Hematopoietic multipotent progenitor cell treated with erythropoietin and hydrocortisone succinate and interleukin-3 and kit ligand, for 17 days (in vitro differentiated cells): ENCODE data around the gene ITPR1.

Experiments used
- DNase-seq: peaks from one replicate; pipeline ENCODE4 v3.0.0-alpha.2; 2015; ENCODE audit warnings: low spot score

Gene ITPR1

GRCh38 chr3:4855676-4856075 is 362.5 kb downstream of the ITPR1 start:
- DNase-seq = no peak

DNA sequence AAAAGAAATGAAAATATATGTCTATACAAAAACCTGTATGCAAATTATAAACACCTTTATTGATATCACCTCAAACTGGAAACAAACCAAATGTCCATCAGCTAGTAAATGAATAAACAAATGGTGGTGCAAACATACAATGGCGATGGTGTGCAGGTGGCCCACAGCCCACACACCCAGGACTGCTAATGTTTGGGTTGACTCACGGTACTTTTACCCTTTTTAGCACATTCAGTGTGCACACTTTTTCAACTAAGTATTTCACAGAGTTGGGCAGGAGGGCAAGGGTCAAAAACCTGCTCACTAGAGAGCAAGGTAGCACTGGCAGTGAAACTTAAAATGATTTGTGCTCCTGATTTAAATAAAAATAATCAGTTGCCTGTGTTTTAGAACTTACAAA is 363.0 kb downstream of the ITPR1 start:
- no peak for DNase-seq

DNA sequence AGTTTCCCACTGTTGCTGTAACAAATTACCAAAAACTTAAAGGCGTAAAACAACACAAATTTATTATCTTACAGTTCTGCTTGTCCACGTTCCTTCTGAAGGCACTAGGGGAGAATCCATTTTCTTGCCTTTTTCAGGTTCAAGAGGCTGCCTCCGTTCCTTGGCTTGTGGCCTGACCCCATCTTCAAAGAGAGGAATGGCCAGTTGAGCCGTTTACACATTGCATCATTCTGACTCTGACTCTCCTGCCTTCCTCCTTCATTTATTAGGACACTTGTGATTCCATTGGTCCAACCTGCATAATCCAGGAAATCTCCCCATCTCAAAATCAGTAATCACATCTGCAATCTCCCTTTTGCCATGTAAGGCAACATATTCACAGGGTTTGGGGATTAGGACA is 363.4 kb downstream of the ITPR1 start:
- no peak for DNase-seq

DNA sequence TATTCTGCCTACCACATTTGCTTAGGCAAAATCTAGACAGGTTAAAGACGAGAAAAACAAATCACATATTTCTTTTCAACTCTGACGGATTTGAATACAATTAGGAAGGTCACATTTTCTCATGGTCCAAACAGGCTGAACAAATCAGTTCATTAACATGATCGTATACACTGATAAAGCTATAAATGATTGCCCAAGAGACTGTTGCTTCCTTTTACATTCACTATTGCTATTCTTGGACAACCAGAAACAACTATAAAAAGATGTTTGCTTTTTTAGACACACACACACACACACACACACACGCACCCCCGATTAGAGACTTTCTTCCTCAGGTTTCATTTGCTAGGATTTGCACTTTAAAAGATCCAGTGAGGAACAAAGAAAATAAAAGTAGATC is 363.8 kb downstream of the ITPR1 start:
- DNase-seq = no peak

GRCh38 chr3:4859788-4860187 is 366.6 kb downstream of the ITPR1 start:
- DNase-seq = no peak

- no peak for DNase-seq
Observed at GRCh38 chr3:4862973-4863372, 369.8 kb downstream of the ITPR1 start.

DNA sequence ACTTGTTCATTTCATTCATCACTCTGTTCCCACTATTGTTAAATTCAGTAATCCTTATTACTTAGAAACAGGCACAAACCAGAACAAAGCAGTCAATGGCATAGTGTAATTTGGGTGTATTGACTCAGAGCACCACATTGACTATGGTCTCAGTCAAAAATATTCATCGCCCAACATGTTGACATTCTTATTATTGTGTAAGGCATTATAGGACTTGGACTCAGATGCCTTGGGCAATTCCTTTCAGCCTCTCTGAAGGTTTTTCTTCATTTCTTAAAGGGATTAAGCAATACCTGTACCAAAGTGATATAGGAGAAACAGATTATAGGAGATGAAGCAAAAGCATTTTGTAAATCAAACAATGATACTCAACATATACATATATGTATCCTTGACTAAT is 371.4 kb downstream of the ITPR1 start:
- no peak for DNase-seq

GRCh38 chr3:4865714-4866113 is 372.6 kb downstream of the ITPR1 start:
- no peak for DNase-seq

DNA sequence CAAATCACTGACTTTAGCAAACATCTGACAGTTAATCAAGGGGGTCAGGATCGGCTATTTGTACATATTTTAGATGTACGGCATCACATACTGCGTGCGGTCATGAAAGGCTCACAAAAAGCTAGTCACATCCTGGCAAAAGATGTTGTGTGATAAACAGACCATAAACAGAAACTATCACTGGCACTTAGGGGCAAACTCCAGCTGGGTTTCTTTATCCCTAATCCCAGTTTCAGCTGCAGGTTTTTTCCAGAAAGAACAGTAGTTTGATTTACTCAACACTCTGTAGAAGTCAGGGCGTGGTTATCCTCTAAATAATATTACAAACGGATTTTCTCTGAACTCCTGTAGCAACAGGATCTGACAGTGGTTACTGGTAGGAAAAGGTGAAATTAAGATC is 373.7 kb downstream of the ITPR1 start:
- DNase-seq = no peak

DNA sequence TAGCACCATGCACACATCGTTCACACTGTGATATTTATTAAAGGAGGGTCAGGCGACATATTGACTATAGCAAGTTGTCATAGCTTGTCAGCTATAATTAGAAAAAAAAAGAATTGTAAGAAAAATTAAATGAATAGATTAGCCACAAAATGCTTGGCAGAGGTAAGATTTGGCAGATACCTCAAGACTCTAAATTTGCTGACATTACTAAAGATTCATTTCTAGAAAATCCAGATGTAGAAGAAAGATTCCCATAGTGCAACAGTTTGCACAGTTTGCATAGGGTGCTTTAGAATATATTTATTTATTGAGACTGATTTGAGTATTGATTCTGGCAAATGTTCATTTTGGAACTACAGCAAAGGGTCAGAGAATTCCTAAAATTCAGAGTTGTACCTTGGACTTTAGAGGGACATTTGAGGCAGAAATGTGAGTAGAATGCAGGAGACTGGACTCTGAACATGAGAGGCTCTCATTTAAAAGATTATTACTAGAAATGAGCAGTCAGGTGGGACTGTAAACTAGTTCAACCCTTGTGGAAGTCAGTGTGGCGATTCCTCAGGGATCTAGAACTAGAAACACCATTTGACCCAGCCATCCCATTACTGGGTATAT is 384.1 kb downstream of the ITPR1 start:
- no peak for DNase-seq

- no peak for DNase-seq
Observed at GRCh38 chr3:4880850-4881249, 387.7 kb downstream of the ITPR1 start.

GRCh38 chr3:4882548-4882947 is 389.4 kb downstream of the ITPR1 start:
- no peak for DNase-seq

- no peak for DNase-seq
Observed at GRCh38 chr3:4883011-4883410, 389.9 kb downstream of the ITPR1 start.

DNA sequence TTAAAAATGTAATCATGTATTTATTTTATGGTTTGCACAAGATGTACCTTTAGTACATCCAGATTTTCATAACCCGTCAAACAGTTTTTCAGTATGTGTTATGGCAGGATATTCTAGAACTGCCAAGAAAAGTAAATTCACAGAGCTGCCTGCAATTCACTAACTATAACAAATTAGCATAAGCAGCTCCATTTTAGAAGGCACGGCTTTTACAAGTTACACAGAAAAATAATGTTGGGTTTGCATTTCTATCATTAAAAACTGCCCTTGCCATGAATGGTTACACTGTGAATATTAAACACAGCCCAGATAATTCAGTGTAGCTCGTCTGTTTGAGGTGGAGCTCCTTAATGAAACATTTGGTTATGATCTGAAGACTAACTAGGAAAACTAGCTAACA is 391.7 kb downstream of the ITPR1 start:
- DNase-seq = no peak

- DNase-seq = no peak
Observed at GRCh38 chr3:4885316-4885715, 392.2 kb downstream of the ITPR1 start.

DNA sequence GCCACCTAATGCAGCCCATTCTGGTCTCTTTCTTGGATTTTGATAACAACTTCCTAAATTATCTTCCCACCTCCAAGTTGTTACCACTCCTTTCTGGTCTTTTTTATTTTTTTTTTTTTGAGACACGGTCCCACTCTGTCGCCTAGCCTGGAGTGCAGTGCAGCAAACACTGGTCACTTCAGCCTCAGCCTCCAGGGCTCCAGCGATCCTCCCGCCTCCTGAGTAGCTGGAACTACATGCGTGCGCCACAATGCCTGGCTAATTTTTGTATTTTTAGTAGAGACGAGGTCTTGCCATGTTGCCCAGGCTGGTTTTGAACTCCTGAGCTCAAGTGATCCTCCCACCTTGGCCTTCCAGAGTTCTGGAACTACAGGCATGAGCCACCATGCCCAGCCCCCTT is 393.3 kb downstream of the ITPR1 start:
- no peak for DNase-seq

DNA sequence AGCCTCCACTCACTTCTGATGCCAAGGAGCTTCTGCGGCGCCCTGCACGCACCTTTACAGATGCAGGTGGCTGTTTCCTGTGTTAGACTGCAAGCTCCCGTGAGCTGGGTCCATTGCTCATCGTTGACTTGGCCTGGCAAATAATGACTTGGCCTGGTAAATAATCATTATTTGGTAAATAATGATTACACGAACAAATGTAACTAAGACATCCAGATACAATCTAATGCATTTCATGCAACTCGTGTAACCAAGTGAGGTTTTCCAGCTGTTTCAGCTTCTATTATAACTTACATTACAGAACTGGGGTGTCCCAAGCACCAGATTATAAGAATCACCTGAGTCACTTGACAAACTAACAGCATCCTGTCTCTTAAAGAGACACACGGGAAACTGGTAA is 394.0 kb downstream of the ITPR1 start:
- no peak for DNase-seq

DNA sequence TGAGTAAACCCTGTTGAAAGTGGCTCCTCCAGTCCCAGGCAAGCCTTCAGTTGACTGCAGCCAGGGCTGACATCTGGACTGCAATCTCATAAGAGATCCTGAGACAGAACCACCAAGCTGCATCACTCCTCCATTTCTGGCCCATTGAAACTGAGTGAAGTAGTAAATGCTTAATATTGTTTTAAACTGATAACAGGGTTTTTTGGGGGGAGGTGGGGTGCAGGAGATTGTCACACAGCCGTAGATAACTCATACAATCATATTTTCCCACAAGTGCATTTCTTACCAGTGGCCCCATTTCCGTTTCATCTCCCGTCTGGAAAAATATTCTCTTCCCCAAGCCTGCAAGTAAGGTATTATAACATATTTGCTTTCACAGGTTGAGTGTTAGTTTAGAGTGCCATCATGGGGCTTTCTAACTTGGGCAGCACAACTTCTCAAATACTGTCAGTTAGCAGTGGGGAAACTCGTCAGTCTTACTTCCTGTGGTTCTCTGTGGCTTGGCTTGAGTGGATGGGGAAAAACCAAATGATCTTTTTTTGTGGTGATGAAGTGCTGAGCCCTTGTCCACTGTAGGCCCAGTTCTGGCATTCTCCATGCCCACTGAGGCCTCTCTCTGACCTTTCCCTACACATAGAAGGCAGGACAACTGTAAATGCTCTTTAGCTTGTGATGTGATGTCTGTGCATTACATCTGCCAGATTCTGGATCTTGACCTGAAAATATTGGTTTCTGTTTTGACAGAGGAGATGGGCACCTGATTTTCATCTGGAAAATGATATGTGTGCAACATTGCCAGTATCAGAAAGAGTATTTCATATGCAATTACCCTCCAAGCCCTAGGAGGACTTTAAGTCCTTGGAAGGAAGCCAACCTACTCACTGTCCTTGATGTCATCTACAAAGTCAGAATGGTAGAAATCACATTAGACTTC is 396.0 kb downstream of the ITPR1 start:
- no peak for DNase-seq

DNA sequence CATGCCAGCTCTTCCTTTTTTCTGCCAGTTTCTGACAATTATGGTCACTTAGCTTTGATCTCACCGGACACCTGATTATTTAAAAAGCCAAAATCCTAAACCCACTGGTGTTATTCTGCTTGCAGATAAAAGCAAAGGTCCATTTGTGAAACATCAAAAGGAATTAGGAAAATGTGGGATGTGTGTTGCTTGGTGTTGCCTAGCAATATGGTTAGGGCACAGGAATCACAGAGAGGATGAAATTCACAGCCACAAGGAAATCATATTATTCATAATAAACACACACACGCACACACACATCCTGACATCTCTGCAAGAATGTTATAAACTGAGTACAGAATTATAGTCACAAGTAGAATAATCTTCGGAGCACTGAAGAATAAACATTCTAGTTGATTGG is 396.7 kb downstream of the ITPR1 start:
- DNase-seq = no peak

- DNase-seq = no peak
Observed at GRCh38 chr3:4894891-4895530, 401.9 kb downstream of the ITPR1 start.

GRCh38 chr3:4895838-4896237 is 402.7 kb downstream of the ITPR1 start:
- no peak for DNase-seq
